Dermis microvascular lymphatic vessel endothelial cell (primary cell): Measurements from ENCODE around the gene LRRC74A. TPM values are rescaled to one million over a fixed set of nuclear protein-coding genes. Genes with fewer than 3 reads are reported as not detected.

Experiments used
- DNase-seq, 2 donors: peaks; one replicate each; pipeline versions ENCODE4 v3.0.0 to v3.0.0-alpha.2; 2010; ENCODE audit warnings: low read depth in 2 of 2
- total RNA-seq: library from RNA; depleted of rRNA; stranded (reverse); fragments of >200 nt; gene quantifications from 2 replicates; pipeline ENCODE4 v1.2.1, GENCODE V29; 2014

LRRC74A gene
- total RNA-seq, 1 donor from 2014 or later: not detected

GRCh38 chr14:76810525-76810924, 15.7 kb upstream of the LRRC74A start:
- DNase-seq: no peak

- DNase-seq: peak; percentile 21 to 48
Measured at GRCh38 chr14:76810953-76811400, 15.2 kb upstream of the LRRC74A start.

- peak in 1 of 2 donors; percentile 24 for DNase-seq
Measured at GRCh38 chr14:76811561-76811960, 14.6 kb upstream of the LRRC74A start.

GRCh38 chr14:76812093-76812421, 14.2 kb upstream of the LRRC74A start:
- peak in 1 of 2 donors; percentile 7 for DNase-seq

GRCh38 chr14:76812422-76813383, 13.5 kb upstream of the LRRC74A start, which contains the start of gene ANGEL1:
TSS of gene ANGEL1 (minus strand) at chr14:76812882. CDS start at chr14:76812827, 55 bp downstream.
- peak; percentile 74 to 93 for DNase-seq

- no peak for DNase-seq
Measured at GRCh38 chr14:76814726-76815645, 11.2 kb upstream of the LRRC74A start.

GRCh38 chr14:76820700-76821099, 5.5 kb upstream of the LRRC74A start:
- DNase-seq: no peak

- no peak for DNase-seq
Measured at GRCh38 chr14:76827696-76828296, 1.6 kb downstream of the LRRC74A start.

GRCh38 chr14:76828339-76829012, 2.3 kb downstream of the LRRC74A start:
- DNase-seq: no peak

- no peak for DNase-seq
Measured at GRCh38 chr14:76829013-76829365, 2.8 kb downstream of the LRRC74A start.

- no peak for DNase-seq
Measured at GRCh38 chr14:76829650-76830421, 3.6 kb downstream of the LRRC74A start.

GRCh38 chr14:76830556-76830955, 4.3 kb downstream of the LRRC74A start:
- DNase-seq: no peak

- no peak for DNase-seq
Measured at GRCh38 chr14:76832503-76832988, 6.3 kb downstream of the LRRC74A start.

- DNase-seq: no peak
Measured at GRCh38 chr14:76833011-76833410, 6.8 kb downstream of the LRRC74A start.

GRCh38 chr14:76834241-76834661, 8.0 kb downstream of the LRRC74A start:
- no peak for DNase-seq

GRCh38 chr14:76836029-76836630, 9.9 kb downstream of the LRRC74A start:
- no peak for DNase-seq

- no peak for DNase-seq
Measured at GRCh38 chr14:76837524-76837923, 11.3 kb downstream of the LRRC74A start.

GRCh38 chr14:76842414-76842813, 16.2 kb downstream of the LRRC74A start:
- DNase-seq: no peak

GRCh38 chr14:76844223-76844622, 18.0 kb downstream of the LRRC74A start:
- DNase-seq: peak; percentile 78 to 81
